Spleen (tissue), 7 donors: Measurements from ENCODE around the gene DNAH17.

ENCODE experiments used
- POLR2A ChIP-seq, 3 donors: fragments of 450-650 bp; IDR thresholded peaks; one replicate each; pipeline ENCODE4 v1.5.1; 2017; ENCODE audit warnings: antibody characterized with exemption in 3 of 3, mild to moderate bottlenecking in 1 of 3
- POLR2AphosphoS5 ChIP-seq, 3 donors: sonication (generic); formaldehyde crosslinking; IDR thresholded peaks; one replicate each; pipeline ENCODE4 v1.5.1; 2017; ENCODE audit warnings: antibody characterized with exemption in 3 of 3
- TF ChIP-seq, protein P1 (sequence below), 11 experiments: fragments of 200-600 bp in 7 of 11; fragments of 450-650 bp in 4 of 11; sonication (generic) in 4 of 11; IDR thresholded peaks in 8 of 11; conservative IDR thresholded peaks in 3 of 11; 1 replicate in 7 of 11; 2 replicates in 4 of 11; pipeline versions ENCODE4 v1.4.0 to v1.8.0; 2016 to 2021; ENCODE audit warnings: antibody characterized with exemption in 11 of 11, inconsistent platforms in 4 of 11, mild to moderate bottlenecking in 1 of 11
- donor health status: DM: no; HTN: no; CAD: no; lungs with moderate emphysema.
- donor health status: DM: no; HTN: no; CAD: no.
- donor health status: DM: no; HTN: no; CAD: no.

DNA sequence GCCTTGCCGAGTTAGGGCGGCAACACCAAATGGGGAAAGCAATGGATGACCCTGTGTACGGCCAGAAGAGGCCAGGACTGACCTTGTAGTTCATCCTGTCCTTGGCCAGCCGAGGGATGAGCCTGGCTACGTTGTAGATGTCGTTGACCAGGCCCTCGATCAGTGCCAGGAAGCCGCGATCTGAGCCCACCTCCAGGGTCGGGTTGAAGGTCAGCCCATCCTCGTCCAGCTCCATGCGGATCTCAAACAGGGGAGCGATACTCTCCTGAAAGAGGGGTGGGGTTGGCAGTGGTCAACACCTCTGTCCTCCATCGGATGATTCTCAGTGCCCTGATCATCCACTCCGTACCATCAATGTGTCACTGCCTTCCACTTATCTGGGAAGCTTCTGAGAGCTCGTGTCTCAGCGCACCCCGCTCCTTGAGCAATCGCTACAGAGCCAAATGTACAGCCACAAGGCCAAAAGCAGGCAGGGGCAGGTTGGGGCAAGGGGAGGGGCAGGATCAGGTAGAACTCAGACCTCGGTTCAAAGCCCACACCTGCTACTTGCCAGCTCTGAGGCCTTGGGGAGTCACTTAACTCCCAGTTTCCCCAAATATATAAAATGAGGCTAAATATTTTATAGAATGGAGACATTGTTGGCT lies 39.9 kb downstream of the DNAH17 start:
- TF ChIP-seq, protein P1, sequence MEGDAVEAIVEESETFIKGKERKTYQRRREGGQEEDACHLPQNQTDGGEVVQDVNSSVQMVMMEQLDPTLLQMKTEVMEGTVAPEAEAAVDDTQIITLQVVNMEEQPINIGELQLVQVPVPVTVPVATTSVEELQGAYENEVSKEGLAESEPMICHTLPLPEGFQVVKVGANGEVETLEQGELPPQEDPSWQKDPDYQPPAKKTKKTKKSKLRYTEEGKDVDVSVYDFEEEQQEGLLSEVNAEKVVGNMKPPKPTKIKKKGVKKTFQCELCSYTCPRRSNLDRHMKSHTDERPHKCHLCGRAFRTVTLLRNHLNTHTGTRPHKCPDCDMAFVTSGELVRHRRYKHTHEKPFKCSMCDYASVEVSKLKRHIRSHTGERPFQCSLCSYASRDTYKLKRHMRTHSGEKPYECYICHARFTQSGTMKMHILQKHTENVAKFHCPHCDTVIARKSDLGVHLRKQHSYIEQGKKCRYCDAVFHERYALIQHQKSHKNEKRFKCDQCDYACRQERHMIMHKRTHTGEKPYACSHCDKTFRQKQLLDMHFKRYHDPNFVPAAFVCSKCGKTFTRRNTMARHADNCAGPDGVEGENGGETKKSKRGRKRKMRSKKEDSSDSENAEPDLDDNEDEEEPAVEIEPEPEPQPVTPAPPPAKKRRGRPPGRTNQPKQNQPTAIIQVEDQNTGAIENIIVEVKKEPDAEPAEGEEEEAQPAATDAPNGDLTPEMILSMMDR (IDR thresholded peaks at IDR 0.05 in 8 of 11, conservative IDR thresholded peaks at IDR 0.05 in 3 of 11) = no peak
- TF ChIP-seq POLR2AphosphoS5 (IDR thresholded peaks at IDR 0.05) (no peak), POLR2A (IDR thresholded peaks at IDR 0.05) (no peak)
